Right lobe of liver (tissue), 6 donors: ENCODE data around the gene ANAPC15. TPM values are rescaled to one million over a fixed set of nuclear protein-coding genes. Genes with fewer than 3 reads are reported as not detected.

Experiments
- ATAC-seq, 4 donors: fragments of 200-7000 bp; cut with Tn5 transposase; one replicate each; pipeline ENCODE4 v1.9.1; 2020; ENCODE audit warnings: mild to moderate bottlenecking in 4 of 4, moderate library complexity in 4 of 4
- DNase-seq, 3 donors: peaks; one replicate each; pipeline ENCODE4 v3.0.0-alpha.2; 2020
- H3K27ac ChIP-seq, 3 donors: fragments of 200-600 bp; one replicate each; pipeline ENCODE4 v1.8.0; 2022
- H3K27me3 ChIP-seq, 2 donors: fragments of 200-600 bp; one replicate each; pipeline ENCODE4 v1.8.0; 2022
- H3K36me3 ChIP-seq, 4 donors: fragments of 200-600 bp; sonication (generic) in 1 of 4; one replicate each; pipeline versions ENCODE4 v1.5.1 to v1.8.0; 2017 to 2022; ENCODE audit warnings: control low read depth in 1 of 4
- H3K4me1 ChIP-seq, 4 donors: fragments of 200-600 bp; sonication (generic) in 1 of 4; one replicate each; pipeline versions ENCODE4 v1.5.1 to v1.8.0; 2017 to 2022; ENCODE audit warnings: control low read depth in 1 of 4
- H3K4me3 ChIP-seq, 3 donors: fragments of 200-600 bp; one replicate each; pipeline ENCODE4 v1.8.0; 2022
- H3K9me3 ChIP-seq, 4 donors: fragments of 200-600 bp; sonication (generic) in 1 of 4; one replicate each; pipeline versions ENCODE4 v1.5.1 to v1.8.0; 2017 to 2022; ENCODE audit warnings: control low read depth in 1 of 4
- POLR2A ChIP-seq: fragments of 450-650 bp; IDR thresholded peaks from one replicate; pipeline ENCODE4 v1.6.1; 2017; ENCODE audit warnings: antibody characterized with exemption, mild to moderate bottlenecking
- WGBS: methylation state at CpG from one replicate; pipeline ENCODE4 v1.1.6; 2018; ENCODE audit warnings: low coverage, low lambda C conversion rate; ENCODE audit not compliant: insufficient coverage; ENCODE audit errors: missing lambda C conversion rate; 5-methylcytosine and 5-hydroxymethylcytosine counted together
- intact Hi-C, 2 donors: fragments of 100-400 bp; cut with DNase I; formaldehyde crosslinking; loops; one replicate each; pipeline versions ENCODE4 v1.11.2 to v1.14.1; 2022
- long read RNA-seq: library from polyadenylated mRNA; unstranded; transcript quantifications from one replicate; pipeline ENCODE4 v2.0.0, GENCODE V29; 2019
- total RNA-seq, 6 experiments: library from RNA; depleted of rRNA in 2 of 6; stranded (reverse); fragments of >200 nt in 2 of 6; fragmentation: NEBNext Ultra II Directional in 3 of 6; extraction: Animal tissue kit (Norgen Biotek cat#: 25700) in 3 of 6; gene quantifications; one replicate each; pipeline versions ENCODE4 v1.1.0 to v1.2.4, GENCODE V29; 2016 to 2023
- TF ChIP-seq, protein P1 (sequence below), 4 donors: fragments of 200-600 bp in 3 of 4; fragments of 450-650 bp in 1 of 4; IDR thresholded peaks; one replicate each; pipeline versions ENCODE4 v1.5.1 to v1.8.0; 2016 to 2022; ENCODE audit warnings: antibody characterized with exemption in 4 of 4, mild to moderate bottlenecking in 2 of 4
- donor health status: DM: no; HTN: yes; CAD: no.
- donor health status: DM: no; HTN: no; CAD: no.
- donor health status: DM: no; HTN: no; CAD: no.
- donor health status: DM: no; HTN: yes; CAD: no.
- donor health status: DM: no; HTN: yes; CAD: no.

The ANAPC15 gene
- 10 to 100 TPM; 11.8 to 17.0 (median 14.2) TPM for total RNA-seq
- long read RNA-seq, partial matches to known transcripts, result 1 of 9 reads
- long read RNA-seq, other reads (novel, unspliced or antisense), result 2 of 9 reads

DNA sequence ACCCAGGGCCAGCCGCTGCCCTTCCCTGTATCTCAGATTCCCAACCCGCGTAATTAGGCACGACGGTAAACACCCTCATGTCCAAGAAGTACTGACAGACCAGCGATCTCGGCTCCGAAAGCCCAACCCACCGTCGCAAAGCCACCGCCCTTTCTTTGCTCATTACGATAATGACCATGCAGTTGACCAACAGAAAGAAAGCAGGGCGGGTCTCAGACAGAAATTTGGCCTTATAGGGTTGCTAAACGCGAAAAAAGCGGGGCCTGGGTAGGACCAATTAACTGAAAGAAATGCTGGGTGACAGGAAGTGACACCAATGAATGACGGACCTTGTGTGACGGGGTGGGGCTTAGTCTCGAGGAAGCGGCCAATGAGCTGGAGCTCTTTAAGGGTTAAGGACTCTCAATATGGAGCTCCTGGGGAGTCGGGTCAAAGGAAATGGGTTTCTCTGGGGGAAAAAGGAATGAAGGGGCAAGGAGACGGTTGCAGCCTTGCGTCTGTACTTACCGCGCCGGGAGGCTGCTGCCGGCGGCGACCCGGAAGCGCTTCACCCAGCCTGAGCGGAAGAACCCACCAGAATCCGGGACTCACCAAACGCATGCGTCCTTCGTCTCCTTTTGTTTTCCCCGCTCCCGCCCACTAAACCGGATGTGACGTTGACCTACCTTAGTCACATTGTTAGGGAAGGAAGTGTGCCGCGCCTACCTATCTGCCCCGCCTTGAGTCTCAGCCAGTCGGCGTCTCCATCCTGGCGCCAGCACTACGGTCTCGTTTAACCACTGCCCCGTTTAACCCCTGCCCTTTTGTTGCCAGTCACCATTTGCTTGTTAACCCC, at the start of gene ANAPC15:
ANAPC15 (minus strand) TSS at position 553 of the 835 bp plus-strand sequence. CDS start 1,419 bp downstream, outside the sequence.
- Histone ChIP-seq H3K9me3 (no peaks in the 10 kb centered on the region), H3K27me3 (no peaks in the 10 kb centered on the region), H3K4me3 (peak within 1 kb of the TSS; percentile 61 to 73 (median 69)), H3K27ac (peak within 1 kb of the TSS; percentile 96 to 98 (median 96)), H3K4me1 (peaks cover 0 to 4% (median 1%) of the 10 kb centered on the region in 4 donors), H3K36me3 (no peaks in the 10 kb centered on the region)
- peak; percentile 92 for TF ChIP-seq POLR2A
- TF ChIP-seq, protein P1, sequence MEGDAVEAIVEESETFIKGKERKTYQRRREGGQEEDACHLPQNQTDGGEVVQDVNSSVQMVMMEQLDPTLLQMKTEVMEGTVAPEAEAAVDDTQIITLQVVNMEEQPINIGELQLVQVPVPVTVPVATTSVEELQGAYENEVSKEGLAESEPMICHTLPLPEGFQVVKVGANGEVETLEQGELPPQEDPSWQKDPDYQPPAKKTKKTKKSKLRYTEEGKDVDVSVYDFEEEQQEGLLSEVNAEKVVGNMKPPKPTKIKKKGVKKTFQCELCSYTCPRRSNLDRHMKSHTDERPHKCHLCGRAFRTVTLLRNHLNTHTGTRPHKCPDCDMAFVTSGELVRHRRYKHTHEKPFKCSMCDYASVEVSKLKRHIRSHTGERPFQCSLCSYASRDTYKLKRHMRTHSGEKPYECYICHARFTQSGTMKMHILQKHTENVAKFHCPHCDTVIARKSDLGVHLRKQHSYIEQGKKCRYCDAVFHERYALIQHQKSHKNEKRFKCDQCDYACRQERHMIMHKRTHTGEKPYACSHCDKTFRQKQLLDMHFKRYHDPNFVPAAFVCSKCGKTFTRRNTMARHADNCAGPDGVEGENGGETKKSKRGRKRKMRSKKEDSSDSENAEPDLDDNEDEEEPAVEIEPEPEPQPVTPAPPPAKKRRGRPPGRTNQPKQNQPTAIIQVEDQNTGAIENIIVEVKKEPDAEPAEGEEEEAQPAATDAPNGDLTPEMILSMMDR (IDR thresholded peaks at IDR 0.05), result no peak
- intact Hi-C loops, result no loop called here
- WGBS, result under 1% methylated on average over 30 of the region's 49 CpGs
- DNase-seq (peak; percentile 94 to 99 (median 98)), ATAC-seq (peak; percentile 91 to 94 (median 92))

DNA sequence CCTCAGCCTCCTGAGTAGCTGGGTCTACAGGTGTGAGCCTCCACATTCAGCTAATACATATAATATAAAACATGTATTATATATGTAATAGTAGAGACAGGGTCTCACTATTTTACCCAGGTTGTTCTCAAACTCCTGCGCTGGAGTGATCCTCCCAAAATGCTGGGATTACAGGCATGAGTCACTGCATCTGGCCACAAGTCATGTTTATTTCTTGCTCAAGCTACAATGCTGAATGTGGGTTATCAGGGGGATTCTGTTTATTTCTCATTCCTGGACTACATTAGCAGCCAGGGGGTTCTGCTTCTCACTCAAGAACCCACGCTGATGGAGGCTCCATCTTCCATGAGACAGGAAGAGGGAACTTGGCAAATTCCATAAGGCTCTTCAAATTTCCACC, 47.8 kb upstream of the ANAPC15 start:
- intact Hi-C loops, result no loop called here

DNA sequence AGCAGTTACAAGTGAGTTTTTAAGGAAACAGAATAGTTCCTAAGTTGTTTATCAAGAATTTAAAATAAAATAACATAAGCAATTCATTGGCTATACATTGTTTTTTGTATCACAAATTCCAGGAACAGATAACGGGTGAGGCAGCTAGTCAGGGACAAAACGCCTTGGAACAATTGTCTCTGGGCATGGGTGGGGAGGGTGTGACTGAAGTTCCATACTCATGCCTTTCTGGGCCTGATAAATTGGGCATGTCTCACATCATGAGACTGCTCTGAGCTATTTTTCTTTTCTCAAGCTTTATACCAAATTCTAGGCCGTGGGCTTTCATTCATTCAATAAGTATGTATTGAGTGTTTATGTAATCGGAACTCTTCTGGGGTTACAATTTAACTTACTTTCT, 44.6 kb upstream of the ANAPC15 start:
- intact Hi-C loops, result no loop called here
- Histone ChIP-seq H3K4me1 (no peaks in the 10 kb centered on the region), H3K9me3 (no peaks in the 10 kb centered on the region), H3K27ac (no peak overlapping the region), H3K4me3 (no peak overlapping the region), H3K36me3 (no peaks in the 10 kb centered on the region), H3K27me3 (no peaks in the 10 kb centered on the region)
- no peak for ATAC-seq
- 66% methylated on average over 4 of the region's 4 CpGs for WGBS
- no peak for TF ChIP-seq POLR2A
- TF ChIP-seq, protein P1 (IDR thresholded peaks at IDR 0.05), result no peak
- DNase-seq, result no peak

More for the DNA sequence above, 47.8 kb upstream of the ANAPC15 start:
- TF ChIP-seq, protein P1 (IDR thresholded peaks at IDR 0.05), result no peak
- TF ChIP-seq POLR2A, result no peak
- H3K36me3 ChIP-seq, result no peaks in the 10 kb centered on the region
- H3K4me1 ChIP-seq, result no peaks in the 10 kb centered on the region
- H3K27me3 ChIP-seq, result no peaks in the 10 kb centered on the region
- H3K27ac ChIP-seq, result no peak overlapping the region
- DNase-seq, result no peak
- no peaks in the 10 kb centered on the region for H3K9me3 ChIP-seq
- 43% methylated on average over 2 of the region's 2 CpGs for WGBS
- no peak overlapping the region for H3K4me3 ChIP-seq
- ATAC-seq, result no peak

DNA sequence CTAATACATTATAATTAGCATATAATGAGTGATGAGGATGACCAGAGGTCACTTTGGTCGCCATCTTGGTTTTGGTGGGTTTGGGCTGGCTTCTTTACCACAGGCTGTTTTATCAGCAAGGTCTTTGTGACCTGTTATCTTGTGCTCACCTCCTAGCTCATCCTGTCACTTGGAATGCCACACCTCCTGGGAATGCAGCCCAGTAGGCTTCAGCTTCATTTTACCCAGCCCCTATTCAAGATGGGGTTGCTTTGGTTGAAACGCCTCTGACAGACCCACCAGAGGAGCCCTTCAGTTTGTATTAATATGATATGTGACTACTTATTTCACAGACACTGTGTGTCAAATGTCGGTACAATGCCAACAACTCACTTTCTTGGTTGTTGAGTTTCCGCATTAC, 43.3 kb upstream of the ANAPC15 start:
- ATAC-seq (no peak), DNase-seq (no peak)
- 80% methylated on average over 4 of the region's 4 CpGs for WGBS
- H3K9me3 ChIP-seq, result no peaks in the 10 kb centered on the region
- no peaks in the 10 kb centered on the region for H3K4me1 ChIP-seq
- TF ChIP-seq POLR2A, result no peak
- TF ChIP-seq, protein P1 (IDR thresholded peaks at IDR 0.05), result no peak
- intact Hi-C loops, result no loop called here
- no peaks in the 10 kb centered on the region for H3K27me3 ChIP-seq
- H3K27ac ChIP-seq, result no peak overlapping the region
- no peaks in the 10 kb centered on the region for H3K36me3 ChIP-seq
- no peak overlapping the region for H3K4me3 ChIP-seq
